BE2C (cell line): ENCODE measurements around the gene DDAH1.

ENCODE experiments used
- DNase-seq: peaks from one replicate; pipeline ENCODE4 v3.0.0-alpha.2; 2020
- H3K27me3 ChIP-seq: fragments of 250-450 bp; sonication (Bioruptor Pico); 2 replicates; pipeline ENCODE4 v1.5.1; 2020; ENCODE audit warnings: mild to moderate bottlenecking
- H3K36me3 ChIP-seq: fragments of 250-450 bp; sonication (Bioruptor Pico); 2 replicates; pipeline ENCODE4 v1.5.1; 2020; ENCODE audit warnings: mild to moderate bottlenecking
- H3K4me1 ChIP-seq: fragments of 250-450 bp; sonication (Bioruptor Pico); 2 replicates; pipeline ENCODE4 v1.5.1; 2020
- H3K4me3 ChIP-seq: 2 replicates; pipeline ENCODE4 v1.5.1; 2011; ENCODE audit warnings: low read depth, low read length
- H3K9me3 ChIP-seq: fragments of 250-450 bp; sonication (Bioruptor Pico); 2 replicates; pipeline ENCODE4 v1.5.1; 2020
- CTCF ChIP-seq: IDR thresholded peaks from 2 replicates; pipeline ENCODE4 v1.5.1; 2012; ENCODE audit warnings: mild to moderate bottlenecking, low read depth, low read length

Gene DDAH1

GRCh38 chr1:85360730-85361493 is 104.0 kb downstream of the DDAH1 start:
- no peak for TF ChIP-seq CTCF
- no peak for DNase-seq
- Histone ChIP-seq H3K4me1 (no peaks in the 10 kb centered on the region), H3K27me3 (no peaks in the 10 kb centered on the region), H3K4me3 (no peak overlapping the region), H3K9me3 (no peaks in the 10 kb centered on the region), H3K36me3 (no peaks in the 10 kb centered on the region)

DNA sequence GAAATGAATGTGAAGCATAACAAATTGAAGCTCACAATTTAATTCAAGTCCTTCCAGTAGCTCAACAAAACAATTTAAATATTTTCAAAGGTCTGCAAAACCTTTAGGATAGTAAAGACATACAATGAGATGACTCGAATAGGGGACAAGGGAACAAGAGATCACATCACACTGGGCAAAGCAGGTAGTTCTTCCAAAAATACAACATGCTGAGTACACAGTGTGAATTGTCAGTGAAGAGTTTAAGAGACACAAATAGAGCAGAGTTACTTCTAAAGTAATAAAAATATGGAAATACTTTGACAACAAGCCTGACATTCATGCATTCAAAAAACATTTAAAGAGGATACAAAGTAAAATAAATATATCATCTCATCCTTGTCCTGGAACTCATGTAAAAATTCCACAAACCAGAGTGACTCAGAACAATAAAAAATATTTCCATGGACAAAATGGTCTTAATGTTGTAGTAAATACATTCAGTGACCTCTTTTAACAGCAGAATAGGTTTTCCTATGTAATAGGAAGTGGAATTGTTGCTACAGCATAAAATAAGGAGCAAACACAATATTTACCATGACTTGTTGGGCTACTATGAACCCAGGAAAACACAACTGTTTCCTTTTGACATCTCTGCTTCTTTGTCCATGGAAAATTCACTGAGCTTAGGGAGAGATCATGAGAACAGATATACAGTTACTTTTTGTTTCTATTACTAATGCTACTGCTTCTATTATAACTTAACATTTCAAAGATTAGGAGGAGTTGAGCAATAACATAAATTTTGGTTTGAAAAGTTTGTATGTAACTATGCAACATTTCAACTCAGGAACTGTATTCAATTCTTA is 104.9 kb downstream of the DDAH1 start:
- Histone ChIP-seq H3K4me3 (no peak overlapping the region), H3K27me3 (no peaks in the 10 kb centered on the region), H3K9me3 (no peaks in the 10 kb centered on the region), H3K4me1 (no peaks in the 10 kb centered on the region), H3K36me3 (no peaks in the 10 kb centered on the region)
- no peak for DNase-seq
- no peak for TF ChIP-seq CTCF

DNA sequence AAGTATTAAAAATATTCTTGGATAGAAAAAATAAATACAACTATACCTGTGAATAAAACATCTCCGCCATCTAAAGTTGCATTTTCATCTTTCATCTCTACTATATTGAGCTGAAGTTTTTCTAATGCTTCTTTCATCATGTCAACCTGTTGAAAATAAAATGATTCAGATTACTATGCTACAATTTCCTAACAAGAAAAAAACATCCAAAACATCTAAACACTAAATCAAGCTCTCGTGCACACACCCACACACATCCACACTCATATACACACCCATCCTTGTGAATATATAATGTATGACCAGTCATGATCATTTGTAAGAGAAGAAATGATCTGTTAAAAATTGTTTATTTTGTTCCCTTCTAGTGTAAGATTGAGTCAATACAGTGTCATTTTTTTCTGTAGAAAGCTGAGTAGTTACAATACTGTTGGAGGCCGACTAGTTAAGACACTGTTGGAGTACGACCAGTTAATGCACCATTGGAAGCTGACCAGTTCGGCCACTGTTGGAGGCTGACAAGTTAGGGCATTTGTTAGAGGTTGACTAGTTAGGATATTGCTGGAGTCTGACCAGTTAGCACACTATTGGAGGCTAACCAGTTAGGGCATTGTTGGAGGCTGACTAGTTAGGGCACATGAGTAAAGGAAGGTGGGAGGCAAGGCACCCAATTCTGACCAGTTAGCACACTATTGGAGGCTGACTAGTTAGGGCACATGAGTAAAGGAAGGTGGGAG is 106.1 kb downstream of the DDAH1 start:
- no peaks in the 10 kb centered on the region for H3K36me3 ChIP-seq
- no peaks in the 10 kb centered on the region for H3K27me3 ChIP-seq
- H3K9me3 ChIP-seq: no peaks in the 10 kb centered on the region
- no peak for TF ChIP-seq CTCF
- no peaks in the 10 kb centered on the region for H3K4me1 ChIP-seq
- DNase-seq: no peak
- no peak overlapping the region for H3K4me3 ChIP-seq

GRCh38 chr1:85357817-85358216 is 107.1 kb downstream of the DDAH1 start:
- no peak for DNase-seq
- Histone ChIP-seq H3K36me3 (no peaks in the 10 kb centered on the region), H3K9me3 (no peaks in the 10 kb centered on the region), H3K4me1 (no peaks in the 10 kb centered on the region), H3K27me3 (no peaks in the 10 kb centered on the region), H3K4me3 (no peak overlapping the region)
- TF ChIP-seq CTCF: no peak

DNA sequence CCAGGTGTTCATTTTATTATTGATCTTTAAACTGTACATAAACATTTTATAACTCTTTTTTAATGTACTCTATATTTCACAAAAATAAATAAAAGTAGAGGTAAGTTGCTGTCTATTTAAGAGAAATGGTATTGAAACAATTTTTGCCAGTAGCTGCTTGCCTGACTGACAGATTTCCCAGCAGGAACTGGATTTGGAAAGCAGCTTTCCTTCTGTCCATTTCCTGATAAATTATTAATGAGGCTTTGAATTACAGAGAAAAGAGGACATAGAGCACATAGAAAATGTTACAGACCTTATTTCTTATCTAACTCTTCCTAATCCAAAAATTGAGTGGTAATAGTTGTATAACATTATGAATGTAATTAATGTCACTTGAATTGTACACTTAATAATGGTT is 108.8 kb downstream of the DDAH1 start:
- TF ChIP-seq CTCF: no peak
- Histone ChIP-seq H3K4me3 (no peak overlapping the region), H3K9me3 (no peaks in the 10 kb centered on the region), H3K27me3 (no peaks in the 10 kb centered on the region), H3K4me1 (no peaks in the 10 kb centered on the region), H3K36me3 (no peaks in the 10 kb centered on the region)
- DNase-seq: no peak
